Activated CD8-positive, alpha-beta T cell treated with anti-CD3 and anti-CD28 coated beads, Interleukin-2, amount 10 ng/mL, durations not matched to agents 7 days and 5 days (primary cell): ENCODE data around the gene EDNRA. TPM values are rescaled to one million over a fixed set of nuclear protein-coding genes. Genes with fewer than 3 reads are reported as not detected.

Experiments used
- total RNA-seq, 2 experiments: library from RNA; stranded (reverse); gene quantifications; one replicate each; pipeline ENCODE4 v1.2.3, GENCODE V29; 2021

The EDNRA gene
- total RNA-seq, 2 experiments from 2014 or later: not detected

Other genes with a start within 250 kb of the EDNRA start
- gene TMEM184C, start 136.3 kb downstream of the EDNRA start, total RNA-seq: 10 to 100 TPM; 18.5 to 20.6 TPM
- 10 to 100 TPM; 12.5 to 13.4 TPM for gene PRMT9, start 203.1 kb downstream of the EDNRA start, total RNA-seq